ENCODE results near the gene KLC1.

Gene KLC1

GRCh38 chr14:103743691-103744090 is 114.7 kb downstream of the KLC1 start:
- Histone ChIP-seq H3K4me2 (ENCODE audit: low read depth, low read length, poor library complexity, severe bottlenecking) (no peak overlapping the region), H3K9me2 (replicated peaks; ENCODE audit: insufficient read depth, low read length) (no peaks in the 10 kb centered on the region)

GRCh38 chr14:103744621-103745395 is 115.8 kb downstream of the KLC1 start:
- Histone ChIP-seq H3K27me3 (ENCODE audit: low read length) (no peaks in the 10 kb centered on the region), H2AFZ (ENCODE audit: low read depth, low read length, severe bottlenecking) (no peak overlapping the region), H3K36me3 (ENCODE audit: low read length) (no peaks in the 10 kb centered on the region), H3F3A (ENCODE audit: insufficient read depth) (peaks cover 4% of the 10 kb centered on the region; the same call in 1 of the 2 replicates), H3K9me2 (replicated peaks; ENCODE audit: insufficient read depth, low read length) (no peaks in the 10 kb centered on the region), H3K4me2 (ENCODE audit: low read depth, low read length, poor library complexity, severe bottlenecking) (no peak overlapping the region), H3K27ac (ENCODE audit: low read depth, low read length) (no peak overlapping the region), H4K20me1 (ENCODE audit: low read depth, low read length) (no peaks in the 10 kb centered on the region), H3K9ac (ENCODE audit: low read length) (no peak overlapping the region), H3K79me2 (ENCODE audit: insufficient read depth, low read length) (no peaks in the 10 kb centered on the region), H3K4me3 (ENCODE audit: insufficient read depth, low read length, poor library complexity, severe bottlenecking) (no peak overlapping the region), H3K9me3 (ENCODE audit: insufficient read depth, low read length) (no peaks in the 10 kb centered on the region)
- TF ChIP-seq EZH2phosphoT487 (conservative IDR thresholded peaks at IDR 0.05; ENCODE audit: low read length): no peak
- TF ChIP-seq, protein P1, sequence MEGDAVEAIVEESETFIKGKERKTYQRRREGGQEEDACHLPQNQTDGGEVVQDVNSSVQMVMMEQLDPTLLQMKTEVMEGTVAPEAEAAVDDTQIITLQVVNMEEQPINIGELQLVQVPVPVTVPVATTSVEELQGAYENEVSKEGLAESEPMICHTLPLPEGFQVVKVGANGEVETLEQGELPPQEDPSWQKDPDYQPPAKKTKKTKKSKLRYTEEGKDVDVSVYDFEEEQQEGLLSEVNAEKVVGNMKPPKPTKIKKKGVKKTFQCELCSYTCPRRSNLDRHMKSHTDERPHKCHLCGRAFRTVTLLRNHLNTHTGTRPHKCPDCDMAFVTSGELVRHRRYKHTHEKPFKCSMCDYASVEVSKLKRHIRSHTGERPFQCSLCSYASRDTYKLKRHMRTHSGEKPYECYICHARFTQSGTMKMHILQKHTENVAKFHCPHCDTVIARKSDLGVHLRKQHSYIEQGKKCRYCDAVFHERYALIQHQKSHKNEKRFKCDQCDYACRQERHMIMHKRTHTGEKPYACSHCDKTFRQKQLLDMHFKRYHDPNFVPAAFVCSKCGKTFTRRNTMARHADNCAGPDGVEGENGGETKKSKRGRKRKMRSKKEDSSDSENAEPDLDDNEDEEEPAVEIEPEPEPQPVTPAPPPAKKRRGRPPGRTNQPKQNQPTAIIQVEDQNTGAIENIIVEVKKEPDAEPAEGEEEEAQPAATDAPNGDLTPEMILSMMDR (IDR thresholded peaks at IDR 0.05; ENCODE audit: insufficient read depth, low read length, poor library complexity, severe bottlenecking): no peak

More at GRCh38 chr14:103743691-103744090, 114.7 kb downstream of the KLC1 start:
- Histone ChIP-seq H3K9ac (ENCODE audit: low read length) (no peak overlapping the region), H3K79me2 (ENCODE audit: insufficient read depth, low read length) (no peaks in the 10 kb centered on the region), H3K27ac (ENCODE audit: low read depth, low read length) (no peak overlapping the region), H3K4me3 (ENCODE audit: insufficient read depth, low read length, poor library complexity, severe bottlenecking) (no peak overlapping the region), H3F3A (ENCODE audit: insufficient read depth) (no peaks in the 10 kb centered on the region), H3K27me3 (ENCODE audit: low read length) (no peaks in the 10 kb centered on the region), H3K9me3 (ENCODE audit: insufficient read depth, low read length) (no peaks in the 10 kb centered on the region), H2AFZ (ENCODE audit: low read depth, low read length, severe bottlenecking) (no peak overlapping the region), H3K36me3 (ENCODE audit: low read length) (no peaks in the 10 kb centered on the region), H4K20me1 (ENCODE audit: low read depth, low read length) (no peaks in the 10 kb centered on the region)
- TF ChIP-seq, protein P1 (IDR thresholded peaks at IDR 0.05; ENCODE audit: insufficient read depth, low read length, poor library complexity, severe bottlenecking): no peak
- TF ChIP-seq EZH2phosphoT487 (conservative IDR thresholded peaks at IDR 0.05; ENCODE audit: low read length): no peak

DNA sequence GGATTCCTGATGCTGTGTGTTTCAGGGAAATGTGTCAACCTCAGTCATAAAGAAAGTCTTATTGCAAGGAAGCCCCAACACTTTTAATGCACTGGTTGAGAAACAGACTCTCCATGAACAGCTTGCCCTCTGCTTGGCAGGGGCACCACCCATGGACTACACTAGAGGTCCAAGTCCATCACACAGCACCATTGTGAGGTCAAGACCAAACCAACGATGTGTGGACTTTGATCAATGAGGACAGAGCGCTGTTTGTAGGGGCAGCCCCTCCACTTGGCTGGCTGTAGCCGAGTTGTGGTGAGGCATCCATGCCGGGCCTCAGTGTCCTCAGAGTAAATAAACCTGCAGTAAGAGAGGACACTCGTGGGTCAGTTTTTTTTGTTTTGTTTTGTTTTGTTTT is 116.4 kb downstream of the KLC1 start:
- no peaks in the 10 kb centered on the region for H3K9me3 ChIP-seq (ENCODE audit: insufficient read depth, low read length)
- TF ChIP-seq EZH2phosphoT487 (conservative IDR thresholded peaks at IDR 0.05; ENCODE audit: low read length): no peak
- TF ChIP-seq, protein P1 (IDR thresholded peaks at IDR 0.05; ENCODE audit: insufficient read depth, low read length, poor library complexity, severe bottlenecking): no peak
- no peaks in the 10 kb centered on the region for H4K20me1 ChIP-seq (ENCODE audit: low read depth, low read length)
- H3K27me3 ChIP-seq (ENCODE audit: low read length): no peaks in the 10 kb centered on the region
- no peak overlapping the region for H2AFZ ChIP-seq (ENCODE audit: low read depth, low read length, severe bottlenecking)
- no peaks in the 10 kb centered on the region for H3K9me2 ChIP-seq (replicated peaks; ENCODE audit: insufficient read depth, low read length)
- no peak overlapping the region for H3K27ac ChIP-seq (ENCODE audit: low read depth, low read length)
- H3K9ac ChIP-seq (ENCODE audit: low read length): no peak overlapping the region
- H3K79me2 ChIP-seq (ENCODE audit: insufficient read depth, low read length): no peaks in the 10 kb centered on the region
- H3F3A ChIP-seq (ENCODE audit: insufficient read depth): peaks cover 4% of the 10 kb centered on the region; the same call in 1 of the 2 replicates
- H3K36me3 ChIP-seq (ENCODE audit: low read length): no peaks in the 10 kb centered on the region
- no peak overlapping the region for H3K4me3 ChIP-seq (ENCODE audit: insufficient read depth, low read length, poor library complexity, severe bottlenecking)
- no peak overlapping the region for H3K4me2 ChIP-seq (ENCODE audit: low read depth, low read length, poor library complexity, severe bottlenecking)

Measured in SU-DHL-6 (cell line).